GM12878 (cell line): Measurements from ENCODE around the gene ATG5.
"Not testable (repeated sequence)": the region's sequence is repeated elsewhere in the genome, so short reads cannot be mapped to it uniquely, and the experiment has no call there.

Source experiments
- CTCF ChIP-seq, 3 experiments: IDR thresholded peaks in 2 of 3; conservative IDR thresholded peaks in 1 of 3; 2 replicates each; pipeline ENCODE4 v1.5.1; 2011; ENCODE audit warnings: low read depth in 3 of 3, low read length in 3 of 3, mild to moderate bottlenecking in 3 of 3, control low read depth in 2 of 3, moderate library complexity in 2 of 3, inconsistent platforms in 1 of 3, mixed read lengths in 1 of 3; ENCODE audit not compliant: control insufficient read depth in 2 of 3, insufficient read depth in 1 of 3; ENCODE audit errors: extremely low read depth in 1 of 3
- HDAC6 ChIP-seq: fragments of 200-600 bp; sonication (generic); IDR thresholded peaks from one replicate; pipeline ENCODE4 v1.8.0; 2017; ENCODE audit warnings: antibody characterized with exemption; ENCODE audit not compliant: unreplicated experiment
- KDM1A ChIP-seq: fragments of 200-600 bp; sonication (generic); IDR thresholded peaks from 2 replicates; pipeline ENCODE4 v1.6.1; 2016; ENCODE audit warnings: borderline replicate concordance
- MXI1 ChIP-seq: fragments of 150-350 bp; IDR thresholded peaks from 2 replicates; pipeline ENCODE4 v1.6.1; 2011; ENCODE audit warnings: low read depth, mild to moderate bottlenecking, inconsistent platforms, low read length, improper control_type of control experiment
- POLR2A ChIP-seq: IDR thresholded peaks from 2 replicates; pipeline ENCODE4 v1.6.1; 2011; ENCODE audit warnings: low read depth, mild to moderate bottlenecking, low read length
- POLR2AphosphoS5 ChIP-seq: IDR thresholded peaks from 2 replicates; pipeline ENCODE4 v1.6.1; 2011; ENCODE audit warnings: mild to moderate bottlenecking, low read length, inconsistent platforms
- RAD21 ChIP-seq: IDR thresholded peaks from 2 replicates; pipeline ENCODE4 v1.6.1; 2011; ENCODE audit warnings: mild to moderate bottlenecking, low read depth, low read length, moderate library complexity; ENCODE audit not compliant: insufficient read depth
- RFX5 ChIP-seq: IDR thresholded peaks from 2 replicates; pipeline ENCODE4 v1.6.1; 2011; ENCODE audit warnings: low read depth, low read length, improper control_type of control experiment
- STAT3 ChIP-seq: IDR thresholded peaks from 2 replicates; pipeline ENCODE4 v1.6.1; 2011; ENCODE audit warnings: low read depth, low read length, improper control_type of control experiment
- TCF12 ChIP-seq: IDR thresholded peaks from 2 replicates; pipeline ENCODE4 v1.6.1; 2011; ENCODE audit warnings: low read depth, mild to moderate bottlenecking, low read length
- USF2 ChIP-seq: IDR thresholded peaks from 2 replicates; pipeline ENCODE4 v1.6.1; 2011; ENCODE audit warnings: low read depth, low read length, improper control_type of control experiment, borderline replicate concordance

GRCh38 chr6:106229876-106230445 lies 95.6 kb downstream of the ATG5 start:
- not testable (repeated sequence) for TF ChIP-seq KDM1A; POLR2A; MXI1; POLR2AphosphoS5; CTCF (IDR thresholded peaks at IDR 0.05 in 2 of 3, conservative IDR thresholded peaks at IDR 0.05 in 1 of 3; ENCODE audit: control insufficient read depth in 2 of 3, extremely low read depth in 1 of 3, insufficient read depth in 1 of 3, low read depth in 3 of 3, low read length in 3 of 3); TCF12; HDAC6; RFX5; STAT3; RAD21; USF2
